Gastroesophageal sphincter (tissue), 4 donors: ENCODE measurements around the gene MINDY4. TPM values are rescaled to one million over a fixed set of nuclear protein-coding genes. Genes with fewer than 3 reads are reported as not detected.

Experiments
- ATAC-seq: fragments of 150-250 bp; one replicate; pipeline ENCODE4 v1.9.1; 2016; ENCODE audit warnings: mild to moderate bottlenecking, moderate library complexity
- H3K27ac ChIP-seq, 4 donors: fragments of 200-600 bp; sonication (generic) in 3 of 4; 1 replicate in 3 of 4; 2 replicates in 1 of 4; pipeline ENCODE4 v1.5.1; 2016 to 2019
- H3K27me3 ChIP-seq: fragments of 200-600 bp; sonication (generic); one replicate; pipeline ENCODE4 v1.5.1; 2019
- H3K36me3 ChIP-seq, 2 donors: fragments of 200-600 bp; sonication (generic); one replicate each; pipeline ENCODE4 v1.5.1; 2019; ENCODE audit warnings: control low read depth in 1 of 2
- H3K4me1 ChIP-seq, 3 donors: fragments of 200-600 bp; sonication (generic); 1 replicate in 2 of 3; 2 replicates in 1 of 3; pipeline ENCODE4 v1.5.1; 2016 to 2019; ENCODE audit warnings: control low read depth in 2 of 3
- H3K4me3 ChIP-seq, 2 donors: fragments of 200-600 bp; sonication (generic); one replicate each; pipeline ENCODE4 v1.5.1; 2019; ENCODE audit warnings: mild to moderate bottlenecking in 1 of 2, moderate library complexity in 1 of 2
- H3K9me3 ChIP-seq, 3 donors: fragments of 200-600 bp; sonication (generic); one replicate each; pipeline ENCODE4 v1.5.1; 2017 to 2019; ENCODE audit warnings: control low read depth in 2 of 3
- EP300 ChIP-seq: sonication (generic); formaldehyde crosslinking; IDR thresholded peaks from one replicate; pipeline ENCODE4 v1.6.1; 2017; ENCODE audit warnings: antibody characterized with exemption, mild to moderate bottlenecking
- POLR2A ChIP-seq, 2 donors: fragments of 450-650 bp; IDR thresholded peaks; one replicate each; pipeline ENCODE4 v1.6.1; 2017; ENCODE audit warnings: antibody characterized with exemption in 2 of 2, mild to moderate bottlenecking in 2 of 2, moderate library complexity in 1 of 2
- POLR2AphosphoS5 ChIP-seq: sonication (generic); formaldehyde crosslinking; IDR thresholded peaks from one replicate; pipeline ENCODE4 v1.6.1; 2017; ENCODE audit warnings: antibody characterized with exemption
- WGBS, 2 donors: methylation state at CpG; one replicate each; pipeline ENCODE4 v1.1.5; 2018; ENCODE audit warnings: low coverage in 1 of 2; 5-methylcytosine and 5-hydroxymethylcytosine counted together
- total RNA-seq, 4 donors: library from RNA; depleted of rRNA; stranded (reverse); fragments of >200 nt; gene quantifications; one replicate each; pipeline ENCODE4 v1.1.0, GENCODE V29; 2016
- TF ChIP-seq, protein P1 (sequence below), 4 experiments: fragments of 200-600 bp in 2 of 4; fragments of 450-650 bp in 2 of 4; sonication (generic) in 1 of 4; IDR thresholded peaks; one replicate each; pipeline ENCODE4 v1.5.1; 2017 to 2019; ENCODE audit warnings: antibody characterized with exemption in 4 of 4, mild to moderate bottlenecking in 2 of 4, moderate library complexity in 2 of 4

Gene MINDY4
- total RNA-seq, 4 donors from 2014 or later, result 5.6 to 31.8 (median 20.4) TPM

DNA sequence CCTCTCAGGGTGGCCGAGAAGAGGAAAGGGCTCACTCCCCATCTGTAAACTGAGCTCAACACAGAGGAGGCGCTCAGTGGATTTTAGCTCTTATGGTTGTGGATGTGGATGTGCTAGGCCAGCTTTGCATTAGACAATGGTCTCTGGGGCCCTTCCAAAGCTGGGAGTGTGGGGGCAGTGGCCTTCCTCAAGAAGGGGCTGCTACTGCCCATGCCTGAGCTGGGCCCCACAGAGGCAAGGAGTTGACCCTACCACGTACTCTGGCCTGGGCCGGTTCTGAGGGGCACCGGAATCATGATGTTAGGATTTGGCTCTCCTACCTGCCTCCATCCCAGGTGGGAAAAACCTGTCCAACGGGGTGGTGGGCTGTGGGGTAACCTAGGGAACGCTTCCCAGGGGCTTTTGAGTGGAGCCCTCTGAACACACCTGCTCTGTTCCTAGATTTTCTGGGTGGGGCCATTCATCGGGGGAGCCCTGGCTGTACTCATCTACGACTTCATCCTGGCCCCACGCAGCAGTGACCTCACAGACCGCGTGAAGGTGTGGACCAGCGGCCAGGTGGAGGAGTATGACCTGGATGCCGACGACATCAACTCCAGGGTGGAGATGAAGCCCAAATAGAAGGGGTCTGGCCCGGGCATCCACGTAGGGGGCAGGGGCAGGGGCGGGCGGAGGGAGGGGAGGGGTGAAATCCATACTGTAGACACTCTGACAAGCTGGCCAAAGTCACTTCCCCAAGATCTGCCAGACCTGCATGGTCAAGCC is 152.0 kb downstream of the MINDY4 start:
- H3K27ac ChIP-seq, result peak overlapping the region in 3 of 4 donors; percentile 85 to 88 (median 88)
- no peaks in the 10 kb centered on the region for H3K27me3 ChIP-seq
- TF ChIP-seq, protein P1, sequence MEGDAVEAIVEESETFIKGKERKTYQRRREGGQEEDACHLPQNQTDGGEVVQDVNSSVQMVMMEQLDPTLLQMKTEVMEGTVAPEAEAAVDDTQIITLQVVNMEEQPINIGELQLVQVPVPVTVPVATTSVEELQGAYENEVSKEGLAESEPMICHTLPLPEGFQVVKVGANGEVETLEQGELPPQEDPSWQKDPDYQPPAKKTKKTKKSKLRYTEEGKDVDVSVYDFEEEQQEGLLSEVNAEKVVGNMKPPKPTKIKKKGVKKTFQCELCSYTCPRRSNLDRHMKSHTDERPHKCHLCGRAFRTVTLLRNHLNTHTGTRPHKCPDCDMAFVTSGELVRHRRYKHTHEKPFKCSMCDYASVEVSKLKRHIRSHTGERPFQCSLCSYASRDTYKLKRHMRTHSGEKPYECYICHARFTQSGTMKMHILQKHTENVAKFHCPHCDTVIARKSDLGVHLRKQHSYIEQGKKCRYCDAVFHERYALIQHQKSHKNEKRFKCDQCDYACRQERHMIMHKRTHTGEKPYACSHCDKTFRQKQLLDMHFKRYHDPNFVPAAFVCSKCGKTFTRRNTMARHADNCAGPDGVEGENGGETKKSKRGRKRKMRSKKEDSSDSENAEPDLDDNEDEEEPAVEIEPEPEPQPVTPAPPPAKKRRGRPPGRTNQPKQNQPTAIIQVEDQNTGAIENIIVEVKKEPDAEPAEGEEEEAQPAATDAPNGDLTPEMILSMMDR (IDR thresholded peaks at IDR 0.05), result no peak
- TF ChIP-seq POLR2AphosphoS5, result no peak
- no peak for TF ChIP-seq POLR2A (IDR thresholded peaks at IDR 0.05)
- TF ChIP-seq EP300, result no peak
- H3K4me3 ChIP-seq, result no peak overlapping the region
- H3K9me3 ChIP-seq, result peaks cover 0 to 9% (median 0%) of the 10 kb centered on the region in 3 donors
- H3K36me3 ChIP-seq, result peaks cover 0 to 63% of the 10 kb centered on the region in 2 donors
- WGBS, 2 donors, result 93% methylated on average over 6 of the region's 19 CpGs; no CpG with 5 or more reads in 1 of the 2 donors
- ATAC-seq, result no peak
- peaks cover 0 to 45% (median 32%) of the 10 kb centered on the region in 3 donors for H3K4me1 ChIP-seq

DNA sequence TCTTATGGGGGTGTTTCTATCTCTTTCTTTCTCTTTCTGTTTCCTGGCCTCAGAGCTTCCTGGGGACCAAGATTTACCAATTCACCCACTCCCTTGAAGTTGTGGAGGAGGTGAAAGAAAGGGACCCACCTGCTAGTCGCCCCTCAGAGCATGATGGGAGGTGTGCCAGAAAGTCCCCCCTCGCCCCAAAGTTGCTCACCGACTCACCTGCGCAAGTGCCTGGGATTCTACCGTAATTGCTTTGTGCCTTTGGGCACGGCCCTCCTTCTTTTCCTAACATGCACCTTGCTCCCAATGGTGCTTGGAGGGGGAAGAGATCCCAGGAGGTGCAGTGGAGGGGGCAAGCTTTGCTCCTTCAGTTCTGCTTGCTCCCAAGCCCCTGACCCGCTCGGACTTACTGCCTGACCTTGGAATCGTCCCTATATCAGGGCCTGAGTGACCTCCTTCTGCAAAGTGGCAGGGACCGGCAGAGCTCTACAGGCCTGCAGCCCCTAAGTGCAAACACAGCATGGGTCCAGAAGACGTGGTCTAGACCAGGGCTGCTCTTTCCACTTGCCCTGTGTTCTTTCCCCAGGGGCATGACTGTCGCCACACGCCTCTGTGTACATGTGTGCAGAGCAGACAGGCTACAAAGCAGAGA is 152.7 kb downstream of the MINDY4 start:
- peaks cover 0 to 9% (median 0%) of the 10 kb centered on the region in 3 donors for H3K9me3 ChIP-seq
- no peak for ATAC-seq
- H3K4me1 ChIP-seq, result peaks cover 0 to 38% (median 25%) of the 10 kb centered on the region in 3 donors
- no peaks in the 10 kb centered on the region for H3K27me3 ChIP-seq
- H3K27ac ChIP-seq, result peak overlapping the region in 2 of 4 donors; percentile 85 to 88
- WGBS, 2 donors, result 80% methylated on average over 1 of the region's 13 CpGs; no CpG with 5 or more reads in 1 of the 2 donors
- peaks cover 0 to 64% of the 10 kb centered on the region in 2 donors for H3K36me3 ChIP-seq
- TF ChIP-seq POLR2A (IDR thresholded peaks at IDR 0.05), result no peak
- TF ChIP-seq EP300, result no peak
- TF ChIP-seq, protein P1 (IDR thresholded peaks at IDR 0.05), result no peak
- TF ChIP-seq POLR2AphosphoS5, result no peak
- H3K4me3 ChIP-seq, result no peak overlapping the region

GRCh38 chr7:30924624-30925023 is 153.4 kb downstream of the MINDY4 start:
- Histone ChIP-seq H3K27me3 (no peaks in the 10 kb centered on the region), H3K9me3 (peaks cover 0 to 9% (median 0%) of the 10 kb centered on the region in 3 donors), H3K36me3 (peaks cover 0 to 64% of the 10 kb centered on the region in 2 donors), H3K4me3 (no peak overlapping the region), H3K4me1 (peaks cover 0 to 30% (median 22%) of the 10 kb centered on the region in 3 donors), H3K27ac (no peak overlapping the region)
- ATAC-seq, result no peak
- TF ChIP-seq POLR2AphosphoS5, result no peak

- H3K36me3 ChIP-seq, result peaks cover 0 to 64% of the 10 kb centered on the region in 2 donors
- H3K9me3 ChIP-seq, result peaks cover 0 to 9% (median 0%) of the 10 kb centered on the region in 3 donors
- H3K4me3 ChIP-seq, result no peak overlapping the region
- H3K4me1 ChIP-seq, result peaks cover 0 to 26% (median 20%) of the 10 kb centered on the region in 3 donors
- WGBS, 2 donors, result 65% methylated on average over 2 of the region's 2 CpGs; no CpG with 5 or more reads in 1 of the 2 donors
- ATAC-seq, result no peak
- TF ChIP-seq POLR2AphosphoS5, result no peak
- no peak for TF ChIP-seq EP300
- no peak for TF ChIP-seq POLR2A (IDR thresholded peaks at IDR 0.05)
- TF ChIP-seq, protein P1 (IDR thresholded peaks at IDR 0.05), result no peak
- no peaks in the 10 kb centered on the region for H3K27me3 ChIP-seq
- H3K27ac ChIP-seq, result peak overlapping the region in 1 of 4 donors; percentile 3
Measured at GRCh38 chr7:30925117-30925516, 153.9 kb downstream of the MINDY4 start.

DNA sequence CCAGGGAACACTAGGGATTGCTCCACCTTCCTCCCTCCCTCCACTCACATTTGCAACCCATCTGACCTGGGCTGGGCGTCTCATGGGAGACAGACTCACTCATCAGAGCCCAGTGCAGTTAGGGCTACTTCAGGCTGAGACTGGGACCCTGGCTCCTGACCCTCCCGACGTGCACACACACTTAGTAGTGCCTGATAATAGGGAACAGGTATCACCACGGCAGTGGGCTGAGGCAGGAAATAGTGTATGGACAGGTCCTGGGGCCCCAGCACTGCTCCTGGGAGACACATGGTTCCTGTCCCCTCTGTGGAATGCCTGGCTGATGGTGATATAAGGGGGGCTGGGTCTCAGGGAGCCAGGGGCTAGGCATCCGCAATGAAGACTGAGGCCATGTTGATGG is 154.7 kb downstream of the MINDY4 start:
- Histone ChIP-seq H3K27ac (no peak overlapping the region), H3K27me3 (no peaks in the 10 kb centered on the region), H3K4me3 (no peak overlapping the region), H3K9me3 (peaks cover 0 to 9% (median 0%) of the 10 kb centered on the region in 3 donors), H3K36me3 (peaks cover 0 to 64% of the 10 kb centered on the region in 2 donors), H3K4me1 (peaks cover 0 to 18% (median 12%) of the 10 kb centered on the region in 3 donors)
- peak; percentile 16 for TF ChIP-seq POLR2AphosphoS5
- no peak for TF ChIP-seq EP300
- no peak for ATAC-seq
- 83 to 93% methylated on average over 1 to 2 of the region's 5 CpGs for WGBS, 2 donors
